ENCODE measurements around the gene STAG2.
"Not testable (repeated sequence)": the region's sequence is repeated elsewhere in the genome, so short reads cannot be mapped to it uniquely, and the experiment has no call there.

STAG2 gene

GRCh38 chrX:124042042-124042441 is 80.5 kb downstream of the STAG2 start:
- DNase-seq (ENCODE audit: low spot score), result no peak

- no peak for DNase-seq (ENCODE audit: low spot score)
Measured at GRCh38 chrX:124045109-124045508, 83.6 kb downstream of the STAG2 start.

- not testable (repeated sequence) for DNase-seq (ENCODE audit: low spot score)
Measured at GRCh38 chrX:124084417-124084816, 122.9 kb downstream of the STAG2 start.

DNA sequence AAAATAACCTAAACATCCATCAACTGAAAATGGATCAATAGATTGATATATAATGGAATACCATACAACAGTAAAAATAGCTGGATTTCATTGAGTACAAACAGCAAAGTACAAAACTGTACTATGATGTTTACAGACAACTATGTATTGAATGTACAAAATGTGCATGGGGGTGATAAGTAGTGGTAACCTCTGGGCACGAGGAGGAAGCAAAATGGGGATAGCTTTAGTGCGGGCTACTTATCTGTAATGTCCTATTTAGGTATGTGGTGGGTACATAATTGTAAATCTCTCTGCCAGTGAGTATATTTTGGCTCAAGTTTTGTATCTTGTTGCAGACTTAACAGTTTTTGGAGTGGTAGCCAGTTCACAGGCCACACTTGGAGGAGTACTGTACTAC is 123.6 kb downstream of the STAG2 start:
- no peak for DNase-seq (ENCODE audit: low spot score)

DNA sequence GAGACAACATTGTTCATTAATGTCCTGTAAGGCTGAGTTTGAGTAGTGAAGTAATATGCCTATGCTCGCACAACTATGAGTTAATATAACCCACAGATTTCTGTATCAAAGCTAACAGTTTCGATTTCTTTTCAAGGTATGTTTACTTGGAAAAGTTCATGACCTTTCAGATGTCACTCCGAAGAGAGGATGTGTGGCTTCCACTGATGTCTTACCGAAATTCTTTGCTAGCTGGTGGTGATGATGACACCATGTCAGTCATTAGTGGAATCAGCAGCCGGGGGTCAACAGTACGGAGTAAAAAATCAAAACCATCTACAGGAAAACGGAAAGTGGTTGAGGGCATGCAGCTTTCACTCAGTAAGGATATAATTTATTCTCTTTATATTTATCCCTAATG is 124.9 kb downstream of the STAG2 start:
- peak; percentile 43 for DNase-seq (ENCODE audit: low spot score)

DNA sequence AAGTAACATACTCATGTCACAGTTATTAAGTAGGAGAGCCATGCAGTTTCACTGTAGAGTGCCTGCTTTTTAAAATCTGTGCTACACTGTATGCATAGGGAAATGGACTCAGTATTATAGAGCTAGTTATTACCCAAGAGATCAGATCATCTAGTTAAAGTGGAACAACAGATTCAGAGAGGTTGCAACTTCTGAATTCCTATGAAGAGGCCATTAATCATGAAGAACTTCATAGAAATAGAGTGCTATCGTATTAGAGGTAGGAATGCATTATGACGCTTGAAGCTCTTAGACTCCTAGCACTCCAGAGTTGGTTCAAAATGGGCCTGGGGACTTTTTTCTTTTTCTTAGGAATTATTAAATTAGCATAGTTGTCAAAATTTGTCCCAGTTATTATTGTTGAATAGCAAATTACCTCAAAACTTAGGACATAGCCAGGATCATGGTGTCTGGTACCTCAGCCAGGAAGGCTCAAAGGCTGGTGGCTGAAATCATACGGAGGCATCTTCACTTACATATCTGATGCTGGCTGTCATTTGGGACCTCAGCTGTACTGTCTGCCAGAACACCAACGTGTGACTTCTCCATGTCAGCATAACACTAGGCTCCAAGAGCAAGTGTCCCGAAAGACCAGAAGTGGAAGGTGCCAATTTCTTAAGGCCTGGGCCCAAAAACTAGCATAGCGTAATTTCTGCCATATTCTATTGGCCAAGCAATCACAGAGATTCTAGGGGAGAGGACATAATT is 125.7 kb downstream of the STAG2 start:
- DNase-seq (ENCODE audit: low spot score), result no peak

DNA sequence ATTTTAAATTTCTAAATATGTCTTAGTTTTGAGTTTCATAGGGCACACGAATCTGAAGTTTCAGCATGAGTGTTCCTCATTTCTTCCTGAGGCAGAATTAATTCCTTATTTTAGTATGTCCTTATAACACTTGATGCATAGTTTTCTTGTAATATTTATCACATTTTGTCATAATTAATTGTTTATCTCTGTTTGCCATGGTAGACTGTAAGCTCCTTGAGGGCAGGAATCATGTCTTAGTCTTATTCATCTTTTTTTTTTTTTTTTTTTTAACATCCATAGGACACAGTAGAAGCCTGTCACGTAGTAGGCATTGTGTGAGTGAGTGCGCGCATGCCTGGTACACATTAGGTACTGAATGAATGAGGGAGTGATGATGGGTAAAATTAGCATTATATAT is 131.7 kb downstream of the STAG2 start:
- no peak for DNase-seq (ENCODE audit: low spot score)

DNA sequence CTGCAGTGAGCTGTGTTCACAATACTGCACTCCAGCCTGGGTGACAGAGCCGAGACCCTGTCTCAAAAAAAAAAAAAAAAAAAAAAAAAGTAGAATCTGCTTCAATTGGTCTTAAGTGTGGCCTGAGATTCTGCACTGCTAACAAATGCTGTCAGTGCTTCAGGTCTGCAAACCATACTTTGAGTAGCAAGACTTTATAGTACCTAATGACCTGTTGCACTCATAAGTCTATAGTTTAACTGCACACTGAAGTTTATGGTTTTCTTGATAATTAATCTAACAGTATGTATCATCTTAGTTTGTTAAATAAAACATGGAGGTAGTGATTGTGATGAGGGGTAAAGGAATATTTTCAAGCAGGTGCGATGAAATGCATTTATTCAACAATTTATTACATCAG is 135.6 kb downstream of the STAG2 start:
- no peak for DNase-seq (ENCODE audit: low spot score)

DNA sequence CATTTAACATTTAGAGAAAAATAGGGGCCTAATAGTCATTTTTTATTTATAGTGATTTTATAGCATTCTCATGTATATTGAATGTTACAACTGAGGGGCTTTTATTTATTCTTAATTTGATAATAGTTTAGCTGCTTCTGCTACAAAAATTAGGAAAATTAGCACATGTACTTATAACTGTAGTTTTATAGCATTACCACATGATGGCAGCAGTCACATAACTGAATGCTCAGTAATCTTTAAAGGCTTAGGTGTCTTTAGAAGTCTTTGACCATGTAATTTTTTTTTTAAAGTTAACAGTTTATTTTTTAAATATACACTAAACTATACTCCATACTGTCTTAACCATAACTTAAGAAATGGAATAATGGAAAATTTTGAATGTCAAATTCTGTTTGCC is 136.6 kb downstream of the STAG2 start:
- peak; percentile 18 for DNase-seq (ENCODE audit: low spot score)

GRCh38 chrX:124103966-124104365 is 142.5 kb downstream of the STAG2 start:
- DNase-seq (ENCODE audit: low spot score), result no peak

DNA sequence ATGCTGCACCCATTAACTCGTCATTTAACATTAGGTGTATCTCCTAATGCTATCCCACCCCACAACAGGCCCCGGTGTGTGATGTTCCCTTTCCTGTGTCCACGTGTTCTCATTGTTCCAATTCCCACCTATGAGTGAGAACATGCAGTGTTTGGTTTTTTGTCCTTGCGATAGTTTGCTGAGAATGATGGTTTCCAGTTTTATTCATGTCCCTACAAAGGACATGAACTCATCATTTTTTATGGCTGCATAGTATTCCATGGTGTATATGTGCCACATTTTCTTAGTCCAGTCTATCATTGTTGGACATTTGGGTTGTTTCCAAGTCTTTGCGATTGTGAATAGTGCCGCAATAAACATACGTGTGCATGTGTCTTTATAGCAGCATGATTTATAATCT is 143.0 kb downstream of the STAG2 start:
- not testable (repeated sequence) for DNase-seq (ENCODE audit: low spot score)

DNA sequence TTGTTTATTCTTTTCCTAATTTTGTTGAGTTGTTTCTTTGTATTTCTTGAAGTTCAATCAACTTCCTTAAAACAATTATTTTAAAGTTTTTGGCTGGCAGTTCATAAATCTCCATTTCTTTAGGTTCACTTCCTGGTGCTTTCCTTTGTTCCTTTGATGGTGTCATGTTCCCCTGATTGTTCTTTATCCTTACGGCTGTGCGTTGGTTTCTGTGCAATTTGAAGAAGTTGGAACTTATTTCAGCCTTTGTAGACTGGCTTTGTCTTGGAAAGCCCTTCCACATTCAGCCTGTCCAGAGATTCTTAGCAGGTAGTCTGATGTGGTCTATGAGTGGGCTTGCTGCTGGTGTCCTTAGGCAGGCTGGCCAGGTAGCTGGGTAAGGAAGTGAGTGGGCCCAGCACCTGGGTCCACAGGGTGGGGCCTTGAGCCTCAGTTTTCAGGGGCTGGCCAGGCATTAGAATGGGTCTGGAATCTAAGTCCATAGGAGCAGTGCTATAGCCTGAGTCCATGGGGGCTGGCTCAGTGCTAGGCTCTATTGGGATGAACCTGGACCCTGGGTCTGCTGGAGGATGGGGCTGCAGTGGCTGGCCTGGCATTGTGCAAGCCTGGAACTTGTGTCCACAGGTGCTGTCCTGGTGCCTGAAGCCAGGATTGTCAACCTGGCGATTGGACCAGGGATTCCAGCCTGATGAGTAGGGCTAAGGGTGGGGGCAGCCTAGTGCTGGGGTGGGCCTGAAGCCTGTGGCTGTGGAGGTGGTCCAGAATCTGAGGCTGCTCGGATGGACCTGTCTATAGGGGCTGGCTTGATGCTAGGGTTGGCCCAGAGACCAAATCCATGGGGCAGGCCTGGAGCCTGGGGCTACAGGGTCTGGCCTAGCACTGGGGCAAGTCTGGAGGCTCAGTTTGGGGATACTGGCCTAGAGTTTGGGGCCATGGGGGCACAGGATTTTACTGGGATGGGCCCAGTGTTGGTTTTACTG is 152.4 kb downstream of the STAG2 start:
- no peak for DNase-seq (ENCODE audit: low spot score)

GRCh38 chrX:124117325-124117724 is 155.8 kb downstream of the STAG2 start:
- no peak for DNase-seq (ENCODE audit: low spot score)

DNA sequence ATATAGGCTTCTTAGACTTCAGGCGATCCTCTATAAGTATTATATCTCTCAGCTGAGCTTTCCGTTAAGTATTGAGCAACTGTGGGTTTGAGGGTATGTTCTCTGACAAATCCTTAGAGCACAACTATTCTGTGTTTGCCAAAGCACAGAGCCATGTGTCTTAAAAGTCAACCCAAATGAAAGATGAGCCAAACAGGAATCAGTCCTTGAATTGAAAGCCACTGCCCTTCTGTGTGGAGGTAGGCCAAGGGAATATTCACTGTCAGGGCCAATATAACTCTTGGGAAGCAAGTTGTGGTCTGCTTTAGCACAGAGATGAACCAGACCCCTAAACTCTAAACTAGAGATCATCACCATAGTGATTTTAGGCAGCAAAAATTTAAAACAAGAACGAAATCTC is 164.0 kb downstream of the STAG2 start:
- no peak for DNase-seq (ENCODE audit: low spot score)

DNA sequence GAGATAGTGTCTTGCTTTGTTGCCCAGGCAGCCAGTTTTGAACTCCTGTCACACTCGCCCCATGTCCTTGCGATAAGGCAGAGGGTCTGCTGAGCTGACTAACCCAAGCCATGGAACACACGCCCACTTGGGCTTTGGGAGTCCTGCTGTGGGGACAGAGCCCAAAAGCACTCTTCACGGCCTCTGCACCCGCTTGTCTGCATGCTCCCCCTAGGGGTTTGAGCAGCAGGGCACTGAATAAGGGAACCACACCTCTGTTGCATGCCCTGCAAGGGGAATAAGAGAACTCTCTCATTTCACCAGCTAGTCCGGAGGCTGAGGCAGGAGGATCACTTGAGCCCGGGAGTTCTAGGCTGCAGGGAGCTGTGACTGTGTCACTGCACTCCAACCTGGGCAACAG is 166.0 kb downstream of the STAG2 start:
- DNase-seq (ENCODE audit: low spot score), result no peak

DNA sequence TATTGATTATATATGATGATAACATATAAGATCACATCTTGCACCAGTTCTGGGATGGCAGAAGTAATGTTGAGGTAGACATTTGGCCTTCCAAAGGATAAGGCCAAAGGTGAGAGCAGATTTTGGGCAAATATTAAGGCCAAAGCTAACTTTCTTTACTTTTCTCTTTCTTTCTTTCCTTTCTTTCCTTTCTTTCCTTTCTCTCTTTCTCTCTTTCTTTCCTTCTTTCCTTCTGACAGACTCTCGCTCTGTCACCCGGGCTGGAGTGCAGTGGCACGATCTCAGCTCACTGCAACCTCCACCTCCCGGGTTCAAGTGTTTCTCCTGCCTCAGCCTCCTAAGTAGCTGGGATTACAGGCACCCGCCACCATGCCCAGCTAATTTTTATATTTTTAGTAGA is 170.9 kb downstream of the STAG2 start:
- DNase-seq (ENCODE audit: low spot score), result not testable (repeated sequence)

DNA sequence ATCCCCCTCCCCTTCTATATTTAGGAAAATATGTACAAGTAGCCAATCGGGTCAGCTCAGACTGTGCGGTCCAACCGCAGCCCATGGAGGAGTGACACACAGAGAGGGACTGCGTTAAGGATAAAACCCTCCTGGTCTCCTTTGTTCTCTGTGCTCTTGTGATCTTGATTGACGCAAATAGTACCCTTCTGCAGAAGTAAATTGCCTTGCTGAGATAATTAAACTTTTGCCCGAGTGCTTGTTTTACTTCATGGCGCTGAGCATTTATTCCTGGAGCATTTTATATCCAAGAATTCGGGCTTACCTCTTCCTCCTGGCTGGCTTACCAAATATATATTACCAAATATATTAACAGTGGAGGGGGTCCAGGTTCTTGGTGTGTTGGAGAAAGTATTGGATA is 184.2 kb downstream of the STAG2 start:
- no peak for DNase-seq (ENCODE audit: low spot score)

GRCh38 chrX:124151195-124151594 is 189.7 kb downstream of the STAG2 start:
- DNase-seq (ENCODE audit: low spot score), result no peak

All from CD4-positive, alpha-beta T cell treated with Interleukin-6 at 100 ng/mL for 8 hours (primary cell).